Measurements from ENCODE around the gene RTN4. TPM values are rescaled to one million over a fixed set of nuclear protein-coding genes. Genes with fewer than 3 reads are reported as not detected.

RTN4 gene
- total RNA-seq, 1 experiment from 2014 or later: 236 TPM

DNA sequence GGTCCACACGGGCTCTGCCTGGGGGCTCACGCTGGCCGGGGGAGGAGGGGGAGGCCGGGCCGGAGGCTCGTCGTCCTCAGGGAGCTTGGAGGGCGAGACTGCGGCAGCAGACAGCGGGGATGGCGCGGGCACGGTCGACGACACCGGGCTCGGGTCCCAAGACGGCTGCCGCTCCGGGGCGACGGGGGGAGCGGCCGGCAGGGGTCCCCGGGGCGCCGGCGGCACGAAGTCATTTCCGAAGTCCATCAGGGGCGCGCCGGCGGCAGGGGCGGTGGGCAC, 491 bp downstream of the RTN4 start:
- peak overlapping the region; percentile 89 for H3K27ac Mint-ChIP-seq (ENCODE audit: unreplicated experiment)
- Histone ChIP-seq H3K36me3 (ENCODE audit: control insufficient read depth, insufficient read depth, low read length) (no peaks in the 10 kb centered on the region), H3K4me1 (peaks cover 48% of the 10 kb centered on the region), H3K9me3 (no peaks in the 10 kb centered on the region), H3K27me3 (replicated peaks; ENCODE audit: control insufficient read depth, insufficient read depth, low read length) (no peaks in the 10 kb centered on the region), H3K4me3 (ENCODE audit: low read depth, low read length) (peak overlapping the region; percentile 87)
- peak overlapping the region; percentile 88 for H3K4me3 Mint-ChIP-seq (ENCODE audit: unreplicated experiment)
- intact Hi-C loops (cut with micrococcal nuclease; ENCODE audit: unreplicated experiment): loop anchor here (1.0 to 5.0 kb wide), 6 partner anchors 20 to 477 kb away; partner anchors contain the start of genes CLHC1 and RPS27A
- DNase-seq: no peak
- ChIA-PET CTCF (interaction anchor here (0.6 to 2.0 kb wide), 12 partner anchors 12 to 345 kb away, joined by 3 to 16 read pairs (median 6); no protein-coding TSS in a partner anchor), POLR2A (interaction anchor here (0.5 to 1.6 kb wide), 8 partner anchors 24 to 492 kb away, joined by 3 to 12 read pairs (median 8); partner anchors contain the start of genes CLHC1 and RPS27A)
- TF ChIP-seq, protein P1, sequence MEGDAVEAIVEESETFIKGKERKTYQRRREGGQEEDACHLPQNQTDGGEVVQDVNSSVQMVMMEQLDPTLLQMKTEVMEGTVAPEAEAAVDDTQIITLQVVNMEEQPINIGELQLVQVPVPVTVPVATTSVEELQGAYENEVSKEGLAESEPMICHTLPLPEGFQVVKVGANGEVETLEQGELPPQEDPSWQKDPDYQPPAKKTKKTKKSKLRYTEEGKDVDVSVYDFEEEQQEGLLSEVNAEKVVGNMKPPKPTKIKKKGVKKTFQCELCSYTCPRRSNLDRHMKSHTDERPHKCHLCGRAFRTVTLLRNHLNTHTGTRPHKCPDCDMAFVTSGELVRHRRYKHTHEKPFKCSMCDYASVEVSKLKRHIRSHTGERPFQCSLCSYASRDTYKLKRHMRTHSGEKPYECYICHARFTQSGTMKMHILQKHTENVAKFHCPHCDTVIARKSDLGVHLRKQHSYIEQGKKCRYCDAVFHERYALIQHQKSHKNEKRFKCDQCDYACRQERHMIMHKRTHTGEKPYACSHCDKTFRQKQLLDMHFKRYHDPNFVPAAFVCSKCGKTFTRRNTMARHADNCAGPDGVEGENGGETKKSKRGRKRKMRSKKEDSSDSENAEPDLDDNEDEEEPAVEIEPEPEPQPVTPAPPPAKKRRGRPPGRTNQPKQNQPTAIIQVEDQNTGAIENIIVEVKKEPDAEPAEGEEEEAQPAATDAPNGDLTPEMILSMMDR (IDR thresholded peaks at IDR 0.05; ENCODE audit: insufficient read depth in 1 of 2, low read depth in 1 of 2, low read length in 1 of 2, severe bottlenecking in 1 of 2, unreplicated experiment in 1 of 2): peak in 1 of 2 experiments; percentile 11
- peaks cover 26% of the 10 kb centered on the region for H3K4me1 Mint-ChIP-seq (ENCODE audit: low read depth, unreplicated experiment)
- peaks cover 41% of the 10 kb centered on the region for H3K36me3 Mint-ChIP-seq (ENCODE audit: insufficient read depth, unreplicated experiment)
- no peaks in the 10 kb centered on the region for H3K27me3 Mint-ChIP-seq (ENCODE audit: insufficient read depth, unreplicated experiment)
- no peaks in the 10 kb centered on the region for H3K9me3 Mint-ChIP-seq (ENCODE audit: unreplicated experiment)
- no TSS peak for BruUV-seq (replicated peaks)

DNA sequence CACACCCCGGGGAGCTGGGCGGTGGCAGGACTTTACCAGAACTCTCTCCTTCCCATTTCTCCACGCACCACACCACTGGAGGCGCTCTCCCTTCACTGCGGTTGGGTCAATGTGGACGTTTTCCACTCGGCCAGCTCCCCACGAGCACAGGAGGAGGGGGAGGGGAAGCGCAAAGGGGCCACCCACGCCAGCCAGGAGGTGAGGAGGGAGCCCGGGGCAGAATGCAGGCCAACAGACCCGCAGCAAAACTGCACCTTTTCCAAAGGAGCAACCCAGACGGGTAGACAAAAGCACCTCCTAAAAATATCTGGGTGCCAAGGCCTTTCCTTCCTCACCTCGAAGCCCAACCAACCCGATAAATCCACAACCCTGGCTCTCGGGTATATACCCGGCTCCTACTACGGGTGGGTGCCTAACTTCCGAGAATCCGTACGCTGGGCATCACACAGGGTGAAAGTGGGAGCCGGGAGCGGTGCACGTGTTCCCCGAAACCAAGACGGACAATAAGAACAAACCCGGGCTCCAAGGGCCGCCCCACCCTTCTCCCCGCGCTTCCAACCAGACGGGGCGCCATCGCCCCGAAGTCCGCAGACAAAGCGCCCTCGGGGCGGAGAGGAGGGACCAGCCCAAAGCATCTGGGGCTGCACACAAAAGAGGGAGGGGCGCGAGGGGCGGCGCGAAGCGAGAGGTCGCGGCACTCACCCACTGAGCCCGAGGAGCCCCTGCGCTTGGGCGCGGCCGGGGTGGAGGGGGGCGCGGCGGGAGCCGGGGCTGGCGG, 1.0 kb downstream of the RTN4 start:
- peak overlapping the region; percentile 87 for H3K4me3 ChIP-seq (ENCODE audit: low read depth, low read length)
- ChIA-PET POLR2A (interaction anchor here (1.1 to 1.6 kb wide), 3 partner anchors 36 to 115 kb away, joined by 3 to 7 read pairs (median 3); no protein-coding TSS in a partner anchor), CTCF (interaction anchor here (0.5 to 2.0 kb wide), 11 partner anchors 34 to 318 kb away, joined by 3 to 10 read pairs (median 5); no protein-coding TSS in a partner anchor)
- TF ChIP-seq, protein P1 (IDR thresholded peaks at IDR 0.05; ENCODE audit: insufficient read depth in 1 of 2, low read depth in 1 of 2, low read length in 1 of 2, severe bottlenecking in 1 of 2, unreplicated experiment in 1 of 2): peak; percentile 25 to 86
- BruUV-seq (replicated peaks): no TSS peak
- no peaks in the 10 kb centered on the region for H3K27me3 ChIP-seq (replicated peaks; ENCODE audit: control insufficient read depth, insufficient read depth, low read length)
- no peaks in the 10 kb centered on the region for H3K36me3 ChIP-seq (ENCODE audit: control insufficient read depth, insufficient read depth, low read length)
- Mint-ChIP-seq H3K27ac (ENCODE audit: unreplicated experiment) (peak overlapping the region; percentile 89), H3K9me3 (ENCODE audit: unreplicated experiment) (no peaks in the 10 kb centered on the region), H3K36me3 (ENCODE audit: insufficient read depth, unreplicated experiment) (peaks cover 41% of the 10 kb centered on the region), H3K4me3 (ENCODE audit: unreplicated experiment) (peak overlapping the region; percentile 88), H3K4me1 (ENCODE audit: low read depth, unreplicated experiment) (peaks cover 26% of the 10 kb centered on the region), H3K27me3 (ENCODE audit: insufficient read depth, unreplicated experiment) (no peaks in the 10 kb centered on the region)
- intact Hi-C loops (cut with micrococcal nuclease; ENCODE audit: unreplicated experiment): loop anchor here (5.0 kb wide), 1 partner anchor 477 kb away; no protein-coding TSS in a partner anchor
- no peaks in the 10 kb centered on the region for H3K9me3 ChIP-seq
- peak; percentile 82 to 83 for DNase-seq
- peaks cover 48% of the 10 kb centered on the region for H3K4me1 ChIP-seq

DNA sequence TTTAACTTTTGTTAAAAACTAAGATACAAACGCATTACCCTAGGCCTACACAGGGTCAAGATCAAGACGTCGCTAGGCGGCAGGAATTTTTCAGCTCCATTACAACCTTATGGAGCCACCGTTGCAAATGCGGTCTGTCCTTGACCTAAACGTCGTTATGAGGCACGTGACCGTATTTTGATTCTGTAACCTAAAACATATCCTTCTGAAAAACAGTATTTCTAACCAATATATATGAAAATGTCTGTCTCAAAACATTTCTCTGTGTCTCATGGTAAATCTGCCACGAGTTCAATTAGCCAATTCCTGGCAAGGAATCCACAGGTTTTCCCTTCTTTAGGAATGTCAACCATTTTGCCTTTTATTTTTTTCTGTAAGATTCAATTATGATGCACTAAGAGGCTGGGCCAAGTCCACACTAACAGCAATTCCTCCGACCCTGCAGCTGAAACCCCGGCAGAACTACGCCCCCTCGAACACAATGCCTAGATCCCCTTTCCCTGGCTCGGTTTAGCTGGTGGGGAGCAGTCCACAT, 1.7 kb downstream of the RTN4 start:
- no peaks in the 10 kb centered on the region for H3K9me3 ChIP-seq
- H3K4me1 Mint-ChIP-seq (ENCODE audit: low read depth, unreplicated experiment): peaks cover 26% of the 10 kb centered on the region
- BruUV-seq (replicated peaks): TSS peak; percentile 28
- no peaks in the 10 kb centered on the region for H3K27me3 ChIP-seq (replicated peaks; ENCODE audit: control insufficient read depth, insufficient read depth, low read length)
- H3K27me3 Mint-ChIP-seq (ENCODE audit: insufficient read depth, unreplicated experiment): no peaks in the 10 kb centered on the region
- peak overlapping the region; percentile 89 for H3K27ac Mint-ChIP-seq (ENCODE audit: unreplicated experiment)
- ChIA-PET POLR2A (interaction anchor here (1.1 to 1.4 kb wide), 2 partner anchors 62 to 115 kb away, joined by 3 read pairs; no protein-coding TSS in a partner anchor), CTCF (interaction anchor here (0.5 to 2.0 kb wide), 10 partner anchors 33 to 318 kb away, joined by 3 to 10 read pairs (median 4); no protein-coding TSS in a partner anchor)
- TF ChIP-seq, protein P1 (IDR thresholded peaks at IDR 0.05; ENCODE audit: insufficient read depth in 1 of 2, low read depth in 1 of 2, low read length in 1 of 2, severe bottlenecking in 1 of 2, unreplicated experiment in 1 of 2): no peak
- H3K9me3 Mint-ChIP-seq (ENCODE audit: unreplicated experiment): no peaks in the 10 kb centered on the region
- peak overlapping the region; percentile 87 for H3K4me3 ChIP-seq (ENCODE audit: low read depth, low read length)
- intact Hi-C loops (cut with micrococcal nuclease; ENCODE audit: unreplicated experiment): loop anchor here (5.0 kb wide), 1 partner anchor 476 kb away; no protein-coding TSS in a partner anchor
- H3K4me3 Mint-ChIP-seq (ENCODE audit: unreplicated experiment): peak overlapping the region; percentile 88
- H3K36me3 ChIP-seq (ENCODE audit: control insufficient read depth, insufficient read depth, low read length): no peaks in the 10 kb centered on the region
- peak; percentile 46 to 47 for DNase-seq
- H3K36me3 Mint-ChIP-seq (ENCODE audit: insufficient read depth, unreplicated experiment): peaks cover 41% of the 10 kb centered on the region
- H3K4me1 ChIP-seq: peaks cover 48% of the 10 kb centered on the region
